ENCODE measurements around the gene KCNJ15. TPM values are rescaled to one million over a fixed set of nuclear protein-coding genes. Genes with fewer than 3 reads are reported as not detected.

KCNJ15 gene
- polyA plus RNA-seq, 4 donors = 201 to 259 (median 226) TPM

DNA sequence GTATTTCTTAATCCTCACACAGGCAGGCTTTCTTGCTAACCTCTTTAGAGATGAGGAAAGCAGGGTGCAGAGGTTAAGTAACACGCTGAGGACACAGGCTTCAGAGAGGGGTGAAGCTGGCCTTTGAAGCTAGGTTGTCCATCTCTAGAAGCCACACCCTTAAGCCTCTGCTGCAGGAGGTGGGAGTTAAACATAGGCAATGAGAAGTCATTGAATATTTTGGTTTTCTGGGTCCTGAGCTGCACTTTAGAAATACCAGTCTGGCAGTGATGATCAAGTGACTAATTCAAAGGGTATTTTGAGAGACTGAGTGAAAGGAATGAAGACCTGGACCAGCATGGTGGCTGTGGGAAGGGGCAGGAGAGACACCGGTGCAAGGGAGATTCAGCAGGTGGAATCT, 9.9 kb downstream of the KCNJ15 start:
- no peak for DNase-seq (ENCODE audit: low read depth in 4 of 4, low spot score in 3 of 4)

DNA sequence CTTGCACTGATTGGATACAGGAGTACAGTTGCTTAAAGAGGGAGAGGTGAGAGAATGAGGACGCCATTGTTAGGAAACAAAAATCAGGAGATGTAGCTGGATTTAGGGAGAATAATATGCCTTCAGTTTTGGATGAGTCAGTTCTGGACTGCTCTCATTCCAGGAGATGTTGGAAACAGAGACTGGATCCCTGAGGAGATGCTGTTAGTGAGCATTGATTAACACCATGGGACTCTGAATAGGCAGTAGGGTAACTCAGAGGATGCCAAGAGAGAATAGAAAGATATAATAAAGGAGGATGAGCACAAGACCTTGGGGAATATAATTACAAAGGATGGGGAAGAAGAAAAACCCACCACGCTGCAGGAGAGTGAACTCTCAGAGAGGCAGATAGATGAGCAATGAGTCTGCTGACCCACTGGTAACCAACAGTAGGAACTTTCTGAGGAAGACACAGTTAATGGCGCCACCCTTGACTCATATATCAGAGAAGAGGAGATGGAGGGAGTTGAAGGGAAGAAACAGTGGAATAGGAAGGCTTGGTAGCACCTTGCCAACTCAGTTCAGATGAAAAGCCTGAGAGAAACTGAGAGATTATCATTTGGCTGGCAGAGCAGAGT, 10.5 kb downstream of the KCNJ15 start:
- DNase-seq (ENCODE audit: low read depth in 4 of 4, low spot score in 3 of 4) = no peak

DNA sequence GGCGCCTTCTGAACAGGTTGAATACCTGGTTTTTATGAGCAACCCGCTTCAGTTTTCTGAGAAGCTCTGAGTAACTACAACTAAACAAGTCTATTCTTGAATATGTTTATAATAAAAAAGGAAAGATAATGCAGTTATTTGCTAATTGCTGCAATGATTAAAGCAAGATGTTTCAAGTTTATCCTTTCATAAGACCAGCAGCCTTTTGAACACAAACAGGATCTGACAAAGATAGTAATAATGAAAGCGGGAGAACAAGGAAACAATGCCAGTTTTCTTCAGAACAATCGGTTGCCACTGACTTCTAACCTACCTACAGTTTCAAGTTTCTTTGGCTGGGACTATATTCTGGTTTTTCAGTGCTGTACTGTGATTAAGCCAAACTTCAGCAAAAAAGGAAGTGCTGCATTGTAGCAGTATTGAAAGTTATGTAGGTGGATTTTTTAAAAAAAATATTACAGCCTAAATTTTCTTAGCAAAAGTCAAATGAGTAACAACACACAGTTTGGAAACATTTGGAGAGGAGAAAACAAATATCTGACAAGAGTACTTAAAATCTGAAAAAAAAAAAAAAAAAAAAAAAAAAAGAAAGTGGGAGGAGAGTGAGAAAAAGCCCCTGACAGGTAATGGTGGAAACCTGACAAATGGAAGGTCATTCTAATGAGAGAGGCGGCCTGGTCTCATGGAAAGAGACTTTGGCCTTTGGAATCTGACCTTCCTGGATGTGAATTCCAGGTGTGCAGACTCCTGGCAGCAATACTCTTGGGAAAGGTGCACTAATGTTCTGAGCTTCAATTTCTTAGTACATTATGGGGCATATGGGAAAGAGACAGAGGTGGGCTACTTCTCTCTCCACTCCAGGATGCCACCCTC, 11.4 kb downstream of the KCNJ15 start:
- no peak for DNase-seq (ENCODE audit: low read depth in 4 of 4, low spot score in 3 of 4)

DNA sequence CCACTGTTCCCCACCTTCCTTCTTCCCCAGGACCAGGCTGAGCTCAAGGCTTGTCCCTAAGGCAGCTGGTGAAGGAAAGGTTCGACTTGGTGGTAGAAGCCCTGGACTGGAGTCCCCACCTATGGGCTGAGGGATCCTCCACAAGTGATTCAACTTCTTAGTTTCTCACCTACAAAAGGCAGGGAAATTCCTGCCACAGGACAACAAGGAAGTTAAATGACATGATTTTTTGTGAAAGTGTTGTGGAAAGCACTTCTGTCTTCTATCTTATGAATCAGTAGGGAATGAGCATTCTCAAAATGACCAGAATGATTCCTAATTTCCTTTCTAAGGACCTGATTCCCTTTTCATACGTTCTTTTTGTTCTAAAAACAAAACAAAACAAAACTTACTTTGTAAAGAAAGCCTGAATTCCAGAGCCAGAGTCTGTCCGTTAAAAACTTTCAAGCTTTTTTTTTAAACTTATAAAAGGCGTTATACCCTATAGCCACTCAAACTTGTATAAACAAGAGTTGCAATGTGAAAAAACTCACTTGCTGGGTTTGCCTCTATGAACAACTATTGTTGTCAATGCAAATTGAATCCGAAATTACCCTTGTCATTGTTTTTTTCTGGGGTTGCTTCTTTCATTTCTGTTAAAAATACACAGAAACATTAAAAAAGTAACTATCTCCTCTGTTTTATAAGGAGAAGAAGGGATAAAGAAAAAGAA, 12.2 kb downstream of the KCNJ15 start:
- no peak for DNase-seq (ENCODE audit: low read depth in 4 of 4, low spot score in 3 of 4)

DNA sequence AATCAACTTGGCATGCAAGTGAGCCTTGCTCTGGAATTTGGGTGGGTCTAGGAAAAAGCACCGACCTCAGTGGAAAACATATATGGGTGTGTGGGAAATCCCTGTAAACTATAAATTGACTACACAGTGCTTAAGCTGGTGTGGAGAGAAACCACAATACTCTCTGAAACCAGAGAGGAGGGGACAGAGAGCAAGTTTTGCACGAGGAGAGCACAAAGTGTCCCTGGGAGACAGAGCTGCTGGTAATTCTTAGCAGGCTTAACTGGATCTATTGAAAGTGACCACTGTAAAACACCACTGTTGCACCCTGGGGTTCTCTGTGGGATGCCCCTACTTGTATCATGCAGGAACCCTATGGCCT, 12.8 kb downstream of the KCNJ15 start:
- DNase-seq (ENCODE audit: low read depth in 4 of 4, low spot score in 3 of 4) = no peak

DNA sequence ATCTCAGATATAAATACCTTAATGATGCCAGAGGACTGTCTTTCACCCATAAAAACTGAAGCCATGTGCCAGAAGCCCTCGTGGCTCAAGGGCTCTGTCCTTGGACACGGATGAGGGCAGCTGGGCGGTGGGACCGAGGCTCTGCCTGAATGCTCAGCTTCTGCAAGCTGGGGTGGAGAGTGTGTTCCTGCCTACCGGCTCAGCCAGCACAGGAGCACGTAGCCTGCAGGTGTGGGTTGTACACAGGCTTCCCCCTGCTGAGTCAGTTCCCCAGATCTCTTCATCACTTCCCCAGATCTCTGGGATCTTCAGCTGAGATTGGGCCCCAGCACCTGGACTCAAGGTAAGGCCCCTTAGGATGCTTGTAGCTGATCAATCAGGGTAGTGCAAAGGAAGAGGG, 15.4 kb downstream of the KCNJ15 start:
- DNase-seq (ENCODE audit: low read depth in 4 of 4, low spot score in 3 of 4) = no peak

DNA sequence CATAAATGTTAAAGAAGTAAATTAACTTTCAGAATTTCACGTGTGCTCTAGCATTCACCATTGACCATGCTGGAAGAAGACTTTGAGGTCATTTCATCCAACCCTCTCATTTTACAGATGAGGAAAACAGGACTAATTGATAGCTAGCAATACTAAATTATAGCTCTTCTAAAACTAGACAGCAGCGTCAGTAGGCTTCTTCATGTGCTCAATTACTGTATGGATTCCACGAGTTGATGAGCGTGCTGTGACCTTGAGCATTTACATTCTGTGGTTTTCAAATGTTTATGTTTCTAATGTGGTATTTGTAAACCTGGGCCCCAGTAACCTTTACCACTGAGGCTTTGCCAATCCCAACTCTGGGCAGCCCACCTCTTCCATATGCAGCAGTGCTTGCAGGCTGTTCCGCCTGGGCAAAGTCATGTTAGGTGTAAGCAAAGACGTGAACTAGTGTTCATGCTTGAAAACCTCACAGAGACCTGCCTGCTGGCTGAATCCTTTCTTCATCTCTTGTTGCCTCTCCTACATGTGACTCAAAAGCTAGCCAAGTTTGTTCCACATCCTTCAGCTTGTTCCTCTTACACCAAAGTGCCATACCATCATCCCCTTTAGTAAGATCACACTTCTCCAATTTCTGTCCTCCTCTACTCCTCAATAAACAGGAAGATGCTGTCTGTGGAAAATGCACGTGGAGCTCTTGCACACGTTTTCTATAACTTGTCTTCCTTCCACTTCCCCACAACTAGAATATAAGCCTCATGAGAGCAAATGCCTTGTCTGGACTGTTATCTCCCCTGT, 17.2 kb downstream of the KCNJ15 start:
- no peak for DNase-seq (ENCODE audit: low read depth in 4 of 4, low spot score in 3 of 4)

DNA sequence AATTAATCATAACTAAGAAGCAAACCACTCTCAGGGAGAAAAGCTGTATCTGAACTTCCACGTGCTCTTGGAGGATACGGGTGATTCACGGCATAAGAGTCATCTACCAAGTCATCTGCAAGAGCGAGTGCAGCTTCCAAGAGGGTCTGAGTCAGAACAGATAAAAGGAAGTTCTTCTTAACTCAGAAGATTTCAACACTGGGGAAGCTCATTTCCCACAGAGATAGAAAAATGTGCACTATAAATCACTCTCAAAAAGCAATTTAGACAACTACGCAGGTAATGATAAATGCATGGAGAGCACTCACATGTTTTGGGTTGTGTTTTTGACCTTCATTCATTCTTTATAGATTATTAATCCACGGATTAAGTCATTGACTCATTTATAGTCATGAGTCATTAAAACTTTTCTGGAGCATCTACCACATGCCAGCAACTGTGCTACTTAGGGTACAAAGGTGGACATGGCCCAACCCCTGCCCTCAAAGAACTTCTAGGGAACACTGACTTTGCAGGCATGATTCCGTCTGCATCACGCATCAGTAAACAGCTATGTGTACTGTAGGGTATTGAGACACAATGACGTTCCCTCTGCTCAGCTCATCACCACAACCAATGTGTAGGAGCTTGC, 20.8 kb downstream of the KCNJ15 start:
- no peak for DNase-seq (ENCODE audit: low read depth in 4 of 4, low spot score in 3 of 4)

DNA sequence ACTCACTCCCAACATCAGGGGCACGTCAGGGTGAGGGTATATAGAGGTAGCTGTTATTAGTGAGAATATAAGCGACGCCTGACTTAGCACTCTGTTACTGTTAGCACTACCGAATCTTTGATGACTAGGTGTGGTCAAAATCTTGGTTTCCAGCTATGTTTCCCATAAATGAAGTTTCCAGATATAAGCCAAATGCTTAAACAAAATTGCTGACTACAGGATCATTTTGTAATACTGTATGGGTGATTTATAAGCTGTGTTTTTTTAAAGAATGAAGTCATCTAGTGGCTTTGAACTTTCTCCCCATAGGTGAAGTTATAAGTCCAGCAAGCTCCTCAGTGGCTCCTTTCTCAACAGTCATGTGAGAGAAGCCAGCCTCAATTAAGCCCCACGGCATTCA, 23.7 kb downstream of the KCNJ15 start:
- DNase-seq (ENCODE audit: low read depth in 4 of 4, low spot score in 3 of 4) = no peak

DNA sequence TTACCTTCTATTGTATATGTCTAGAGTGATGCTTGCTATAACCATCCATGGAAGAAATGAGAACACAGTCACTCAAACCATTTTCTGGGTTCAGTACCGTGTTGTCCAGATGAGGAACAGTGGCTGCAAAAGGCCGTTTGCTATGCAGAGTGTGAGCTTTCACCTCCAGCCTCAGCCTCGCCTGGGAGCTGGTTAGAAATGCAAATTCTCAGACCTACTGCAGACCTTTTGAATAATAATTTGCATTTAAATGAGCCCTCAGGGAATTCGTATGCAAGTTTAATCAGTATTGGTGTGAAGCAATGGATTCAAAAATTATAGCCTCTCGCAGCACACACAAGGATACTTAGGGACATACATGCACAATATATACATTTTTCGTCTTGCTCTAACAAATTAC, 24.1 kb downstream of the KCNJ15 start:
- DNase-seq (ENCODE audit: low read depth in 4 of 4, low spot score in 3 of 4) = no peak

DNA sequence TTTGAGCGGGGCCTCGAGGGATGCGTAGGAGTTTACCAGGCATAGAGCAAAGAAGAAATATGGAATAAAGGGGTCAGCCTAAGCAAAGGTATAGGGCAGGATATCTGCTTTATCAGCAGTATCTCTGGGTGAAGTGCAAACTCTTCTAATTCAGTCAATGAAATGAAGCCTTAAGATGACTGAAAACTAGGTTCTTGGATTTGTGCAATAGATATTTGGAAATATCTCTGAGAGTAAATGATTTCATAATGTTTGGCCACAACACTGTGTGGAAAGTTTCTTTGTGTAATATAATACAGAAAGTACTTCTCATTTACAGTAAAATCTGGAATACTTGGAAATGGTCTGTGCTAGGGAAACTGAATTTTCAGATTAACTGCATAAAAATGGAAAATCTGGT, 26.1 kb downstream of the KCNJ15 start:
- DNase-seq (ENCODE audit: low read depth in 4 of 4, low spot score in 3 of 4) = no peak

DNA sequence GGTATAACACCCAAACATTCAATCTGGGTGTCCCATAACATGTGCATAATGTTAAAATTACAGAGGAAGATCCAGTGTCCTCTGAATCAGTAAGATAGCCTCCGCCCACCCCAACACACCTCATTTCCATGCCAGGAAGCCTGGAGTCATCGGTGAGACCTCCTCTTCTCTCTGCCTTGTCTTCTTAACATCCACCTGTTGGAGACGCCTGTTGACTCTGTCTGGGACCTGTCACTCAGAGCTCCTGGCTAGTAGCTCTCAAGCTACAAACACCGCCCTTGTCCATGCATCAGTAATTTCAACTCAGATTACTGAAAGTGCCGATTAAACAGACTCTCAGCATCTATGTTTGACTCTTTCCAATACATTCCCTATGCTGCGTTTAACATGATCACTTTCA, 27.4 kb downstream of the KCNJ15 start:
- no peak for DNase-seq (ENCODE audit: low read depth in 4 of 4, low spot score in 3 of 4)

DNA sequence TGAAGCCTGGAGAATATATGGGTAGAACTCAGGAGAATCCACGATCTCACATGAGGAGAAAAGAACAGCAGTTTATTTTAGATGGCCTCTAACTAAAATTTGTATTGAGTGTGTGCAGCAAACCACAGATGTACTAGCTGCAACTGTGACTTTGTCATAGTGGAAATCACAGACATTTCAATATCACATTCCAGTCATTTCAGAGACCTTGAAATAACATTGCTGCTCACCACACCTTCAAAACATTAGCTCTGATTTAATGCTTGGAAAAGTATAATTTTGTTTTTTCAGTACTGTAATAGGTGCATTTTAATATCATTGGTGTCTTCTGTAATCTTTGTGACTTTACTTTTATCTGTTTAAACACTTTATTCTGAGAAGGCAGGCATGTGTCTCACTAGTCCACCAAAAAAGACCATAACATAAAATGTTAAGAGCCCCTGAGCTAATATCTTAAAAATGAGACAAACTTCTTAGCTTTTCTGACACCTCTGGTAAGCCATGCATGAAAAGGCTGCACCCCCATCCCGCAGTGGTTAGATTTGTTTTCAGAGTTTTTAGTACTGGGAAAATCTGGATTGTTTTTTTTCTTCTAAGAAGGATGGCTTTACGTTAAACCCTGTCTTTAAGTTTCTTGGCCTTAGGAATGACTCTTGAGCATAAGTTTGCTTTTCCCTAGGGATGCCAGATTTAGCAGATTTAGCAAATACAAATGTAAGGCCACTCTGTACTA, 30.1 kb downstream of the KCNJ15 start:
- no peak for DNase-seq (ENCODE audit: low read depth in 4 of 4, low spot score in 3 of 4)

DNA sequence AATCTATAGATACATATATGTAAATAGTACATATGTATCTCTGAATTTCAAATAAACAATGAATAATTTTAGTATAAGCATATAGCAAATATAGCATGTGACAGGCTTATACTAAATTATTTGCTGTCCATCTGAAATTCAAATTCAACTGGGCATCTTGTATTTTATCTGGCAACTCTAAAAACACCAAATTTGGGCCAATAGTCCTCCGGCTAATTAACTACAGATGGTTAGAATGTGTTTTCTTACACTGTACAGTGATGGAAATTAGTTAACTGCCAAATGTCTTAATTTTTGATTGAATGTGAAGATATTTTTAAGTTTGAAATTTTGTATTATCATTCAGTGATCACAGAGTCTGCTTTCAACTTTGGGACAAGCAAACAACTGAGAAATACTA, 30.7 kb downstream of the KCNJ15 start:
- DNase-seq (ENCODE audit: low read depth in 4 of 4, low spot score in 3 of 4) = no peak

DNA sequence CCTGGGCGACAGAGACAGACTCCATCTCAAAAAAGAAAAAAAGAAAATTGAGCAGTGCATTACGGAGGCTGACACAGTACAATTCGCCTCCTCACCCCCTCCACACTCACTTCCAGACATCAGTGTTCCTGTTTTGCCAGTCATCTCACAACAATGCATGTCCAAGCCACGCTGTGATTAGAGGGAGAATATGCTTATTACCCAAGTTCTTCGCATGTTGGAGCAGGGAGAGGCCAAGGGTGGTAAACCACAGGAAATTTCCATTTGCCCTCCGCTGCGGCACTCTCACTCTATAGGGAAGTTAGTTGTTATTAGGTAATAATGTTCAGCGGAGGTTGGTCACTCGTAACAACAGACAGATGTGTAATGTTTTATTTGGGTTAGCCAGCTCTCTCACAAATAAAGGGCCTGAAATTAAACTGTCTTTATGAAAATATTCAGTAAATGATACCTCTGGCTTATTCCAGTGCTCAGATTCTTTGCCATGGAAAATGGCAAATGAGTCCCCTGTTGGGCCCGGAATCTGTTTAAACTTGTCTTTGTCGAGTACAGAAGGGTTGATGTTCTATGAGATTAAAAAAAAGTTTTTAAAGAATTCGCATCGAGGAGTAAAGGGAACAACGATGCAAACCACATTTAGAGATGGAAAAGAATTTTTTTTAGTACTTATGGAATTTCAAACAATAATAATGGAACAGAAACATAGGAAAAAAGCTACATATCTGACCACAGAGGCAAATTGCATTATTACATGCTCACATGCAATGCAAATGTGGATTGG, 33.1 kb downstream of the KCNJ15 start:
- no peak for DNase-seq (ENCODE audit: low read depth in 4 of 4, low spot score in 3 of 4)

DNA sequence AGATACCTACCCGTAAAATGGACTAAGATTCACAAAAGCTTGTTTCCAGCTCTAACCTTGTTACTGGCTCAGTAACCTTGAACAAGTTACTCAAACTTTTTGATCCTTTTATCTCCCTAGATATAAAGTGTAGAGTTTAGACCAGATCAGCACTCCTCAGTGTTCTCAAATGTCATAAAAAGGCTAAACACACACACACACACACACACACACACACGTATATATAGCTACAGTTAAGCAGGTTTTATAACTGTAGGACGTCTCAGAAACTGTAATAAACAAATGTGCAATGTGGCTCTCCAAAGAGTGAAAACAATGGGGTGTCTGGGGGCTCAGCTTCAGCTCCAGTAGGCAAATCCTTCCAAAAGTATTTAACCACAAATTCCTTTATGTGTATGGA, 34.0 kb downstream of the KCNJ15 start:
- no peak for DNase-seq (ENCODE audit: low read depth in 4 of 4, low spot score in 3 of 4)

DNA sequence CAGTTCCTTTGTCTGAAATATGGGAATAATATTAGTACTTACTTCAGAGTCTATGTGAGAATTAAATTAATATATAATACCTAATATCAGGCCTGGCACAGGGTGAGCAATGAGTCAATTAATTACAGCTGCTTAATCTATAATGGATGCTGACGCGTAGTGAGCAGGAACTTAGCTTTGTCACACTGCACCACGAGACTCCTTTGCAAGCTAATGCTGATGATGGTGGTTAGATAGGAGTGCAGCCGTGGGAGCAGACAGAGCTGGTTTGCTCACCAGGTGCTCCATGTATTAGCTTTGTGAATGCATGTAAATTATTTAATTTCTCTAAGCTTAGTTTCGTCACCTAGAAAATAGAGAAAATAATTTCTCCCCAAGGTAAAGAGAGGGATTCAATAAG, 35.1 kb downstream of the KCNJ15 start:
- no peak for DNase-seq (ENCODE audit: low read depth in 4 of 4, low spot score in 3 of 4)

DNA sequence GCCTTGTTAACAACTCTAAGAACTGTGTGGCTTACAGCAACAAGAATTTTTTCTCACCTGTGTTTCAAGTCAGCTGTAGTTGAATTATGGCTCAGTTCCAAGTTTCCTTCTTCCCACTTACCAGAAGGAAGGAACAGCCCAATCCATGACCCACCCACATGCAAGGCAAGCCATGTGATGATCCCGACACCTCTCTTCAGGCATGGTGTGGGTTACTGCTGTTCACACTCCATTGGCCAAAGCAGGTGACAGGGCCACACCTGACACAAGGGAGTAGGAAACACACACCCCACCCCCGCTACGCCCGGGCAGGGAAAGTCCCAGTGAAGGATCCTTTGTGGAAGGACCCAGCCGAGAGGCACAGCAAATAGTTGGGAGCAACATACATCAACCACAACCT, 36.3 kb downstream of the KCNJ15 start:
- no peak for DNase-seq (ENCODE audit: low read depth in 4 of 4, low spot score in 3 of 4)

DNA sequence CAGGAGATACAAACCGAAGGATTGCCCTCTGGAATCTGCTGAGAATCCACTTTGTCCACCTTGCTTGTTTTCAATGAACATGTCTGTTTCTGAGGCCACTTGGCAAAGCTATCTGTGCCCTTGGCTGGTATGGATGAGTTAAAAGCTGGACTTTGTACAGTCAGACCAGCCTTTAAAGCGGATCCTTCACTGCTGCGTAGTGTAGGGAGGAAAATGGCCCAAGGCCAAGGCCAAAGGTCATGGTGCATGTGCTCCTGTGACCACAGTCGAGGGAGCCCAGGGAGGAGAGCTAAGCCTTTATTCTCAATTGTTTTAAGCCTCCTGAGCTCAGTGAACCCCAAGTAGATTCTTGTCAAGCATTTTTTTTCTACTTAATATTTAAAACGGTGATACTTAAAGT, 37.0 kb downstream of the KCNJ15 start:
- no peak for DNase-seq (ENCODE audit: low read depth in 4 of 4, low spot score in 3 of 4)
